ENCODE data around the gene PDE1A. TPM values are rescaled to one million over a fixed set of nuclear protein-coding genes. Genes with fewer than 3 reads are reported as not detected.

The PDE1A gene
- total RNA-seq, 2 donors from 2014 or later = 0.31 TPM; not detected in 1

DNA sequence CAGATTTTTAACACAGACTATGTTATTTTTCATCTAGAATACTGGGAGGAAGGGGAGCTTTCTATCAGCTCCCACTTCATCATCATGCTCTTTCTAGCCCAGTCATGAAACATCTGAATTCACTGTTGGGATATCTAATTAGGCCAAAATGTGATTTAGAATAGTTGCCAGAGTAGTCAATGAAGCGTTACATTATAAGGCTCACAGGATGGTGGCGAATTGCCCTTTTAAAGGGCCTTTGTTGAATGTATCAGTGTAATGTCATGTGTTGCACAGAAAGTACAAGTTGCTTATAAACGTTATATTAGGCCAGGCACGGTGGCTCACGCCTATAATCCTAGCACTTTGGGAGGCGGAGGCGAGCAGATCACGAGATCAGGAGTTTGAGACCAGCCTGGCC, 45.6 kb downstream of the PDE1A start:
- H3K4me1 Mint-ChIP-seq = no peaks in the 10 kb centered on the region
- Histone ChIP-seq H3K9ac (ENCODE audit: extremely low read depth, low read length, poor library complexity, severe bottlenecking) (no peak overlapping the region), H3K27ac (ENCODE audit: low read depth, low read length) (no peak overlapping the region), H3K4me1 (ENCODE audit: control insufficient read depth, insufficient read depth, low read length) (no peaks in the 10 kb centered on the region), H3K9me3 (ENCODE audit: control insufficient read depth, low read length) (peaks cover 10% of the 10 kb centered on the region), H3K36me3 (ENCODE audit: control insufficient read depth, insufficient read depth, low read length) (no peaks in the 10 kb centered on the region), H3K27me3 (ENCODE audit: control insufficient read depth, insufficient read depth, low read length, poor library complexity, severe bottlenecking) (no peaks in the 10 kb centered on the region), H3K4me3 (ENCODE audit: low read length) (no peak overlapping the region)
- TF ChIP-seq, protein P1, sequence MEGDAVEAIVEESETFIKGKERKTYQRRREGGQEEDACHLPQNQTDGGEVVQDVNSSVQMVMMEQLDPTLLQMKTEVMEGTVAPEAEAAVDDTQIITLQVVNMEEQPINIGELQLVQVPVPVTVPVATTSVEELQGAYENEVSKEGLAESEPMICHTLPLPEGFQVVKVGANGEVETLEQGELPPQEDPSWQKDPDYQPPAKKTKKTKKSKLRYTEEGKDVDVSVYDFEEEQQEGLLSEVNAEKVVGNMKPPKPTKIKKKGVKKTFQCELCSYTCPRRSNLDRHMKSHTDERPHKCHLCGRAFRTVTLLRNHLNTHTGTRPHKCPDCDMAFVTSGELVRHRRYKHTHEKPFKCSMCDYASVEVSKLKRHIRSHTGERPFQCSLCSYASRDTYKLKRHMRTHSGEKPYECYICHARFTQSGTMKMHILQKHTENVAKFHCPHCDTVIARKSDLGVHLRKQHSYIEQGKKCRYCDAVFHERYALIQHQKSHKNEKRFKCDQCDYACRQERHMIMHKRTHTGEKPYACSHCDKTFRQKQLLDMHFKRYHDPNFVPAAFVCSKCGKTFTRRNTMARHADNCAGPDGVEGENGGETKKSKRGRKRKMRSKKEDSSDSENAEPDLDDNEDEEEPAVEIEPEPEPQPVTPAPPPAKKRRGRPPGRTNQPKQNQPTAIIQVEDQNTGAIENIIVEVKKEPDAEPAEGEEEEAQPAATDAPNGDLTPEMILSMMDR (conservative IDR thresholded peaks at IDR 0.05) = no peak
- 92 to 98% methylated on average over 8 of the region's 8 CpGs for WGBS, 2 experiments (ENCODE audit: insufficient coverage in 1 of 2, insufficient read length in 1 of 2)
- H3K9me3 Mint-ChIP-seq = peaks cover 36% of the 10 kb centered on the region
- no peak for DNase-seq
- no peaks in the 10 kb centered on the region for H3K27me3 Mint-ChIP-seq (ENCODE audit: insufficient read depth)
- H3K27ac Mint-ChIP-seq = no peak overlapping the region
- no peaks in the 10 kb centered on the region for H3K36me3 Mint-ChIP-seq (ENCODE audit: low read depth)
- H3K4me3 Mint-ChIP-seq = no peak overlapping the region

DNA sequence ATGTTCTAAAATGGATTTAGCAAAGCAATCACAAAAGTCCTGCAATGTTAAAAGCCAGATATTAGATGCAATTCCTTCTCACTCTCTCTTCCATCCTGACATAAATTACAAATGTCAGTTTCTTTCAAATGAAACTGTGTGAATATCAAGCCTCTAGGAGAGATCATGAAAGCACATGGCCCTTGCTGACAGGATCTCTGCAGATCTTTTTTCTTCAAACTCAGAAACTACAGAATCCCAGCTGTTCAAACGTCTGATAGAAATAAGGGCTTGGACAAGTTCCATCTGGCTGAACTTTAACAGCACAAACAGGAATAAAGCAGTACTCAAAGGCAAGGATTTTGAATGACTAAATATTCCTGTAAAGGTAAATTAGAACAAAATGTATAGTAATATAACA, 47.6 kb downstream of the PDE1A start:
- H3K9ac ChIP-seq (ENCODE audit: extremely low read depth, low read length, poor library complexity, severe bottlenecking) = no peak overlapping the region
- no peak overlapping the region for H3K4me3 Mint-ChIP-seq
- no peaks in the 10 kb centered on the region for H3K36me3 ChIP-seq (ENCODE audit: control insufficient read depth, insufficient read depth, low read length)
- H3K27ac ChIP-seq (ENCODE audit: low read depth, low read length) = no peak overlapping the region
- H3K27me3 Mint-ChIP-seq (ENCODE audit: insufficient read depth) = no peaks in the 10 kb centered on the region
- peaks cover 34% of the 10 kb centered on the region for H3K9me3 Mint-ChIP-seq
- WGBS, 2 experiments (ENCODE audit: insufficient coverage in 1 of 2, insufficient read length in 1 of 2) = 74% methylated on average over 1 of the region's 1 CpG; no CpG with 5 or more reads in 1 of the 2 experiments
- TF ChIP-seq, protein P1 (conservative IDR thresholded peaks at IDR 0.05) = no peak
- no peaks in the 10 kb centered on the region for H3K4me1 ChIP-seq (ENCODE audit: control insufficient read depth, insufficient read depth, low read length)
- no peaks in the 10 kb centered on the region for H3K36me3 Mint-ChIP-seq (ENCODE audit: low read depth)
- H3K27me3 ChIP-seq (ENCODE audit: control insufficient read depth, insufficient read depth, low read length, poor library complexity, severe bottlenecking) = no peaks in the 10 kb centered on the region
- no peak overlapping the region for H3K27ac Mint-ChIP-seq
- no peak for DNase-seq
- no peaks in the 10 kb centered on the region for H3K4me1 Mint-ChIP-seq
- peaks cover 3% of the 10 kb centered on the region for H3K9me3 ChIP-seq (ENCODE audit: control insufficient read depth, low read length)
- no peak overlapping the region for H3K4me3 ChIP-seq (ENCODE audit: low read length)

DNA sequence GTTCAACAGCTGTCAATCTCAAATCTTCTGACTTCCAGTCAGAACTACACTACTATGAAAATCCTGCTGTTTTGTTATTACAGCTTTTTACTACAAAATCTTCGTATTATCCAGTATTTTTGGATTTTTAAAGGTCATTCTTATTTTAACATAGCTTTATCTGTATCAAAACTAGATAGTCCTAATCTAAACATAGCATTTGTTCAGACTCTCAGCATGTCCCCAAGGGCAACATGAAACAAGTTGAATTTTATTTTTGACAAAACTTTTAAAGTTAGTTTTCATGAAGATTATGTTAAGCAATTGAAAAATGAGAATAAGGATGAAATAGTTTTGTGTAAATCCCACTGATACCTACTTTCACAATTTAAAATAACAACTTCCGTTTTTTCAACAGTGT, 48.1 kb downstream of the PDE1A start:
- Histone ChIP-seq H3K9me3 (ENCODE audit: control insufficient read depth, low read length) (peaks cover 3% of the 10 kb centered on the region), H3K36me3 (ENCODE audit: control insufficient read depth, insufficient read depth, low read length) (no peaks in the 10 kb centered on the region), H3K9ac (ENCODE audit: extremely low read depth, low read length, poor library complexity, severe bottlenecking) (no peak overlapping the region), H3K4me1 (ENCODE audit: control insufficient read depth, insufficient read depth, low read length) (no peaks in the 10 kb centered on the region), H3K27me3 (ENCODE audit: control insufficient read depth, insufficient read depth, low read length, poor library complexity, severe bottlenecking) (no peaks in the 10 kb centered on the region), H3K27ac (ENCODE audit: low read depth, low read length) (no peak overlapping the region), H3K4me3 (ENCODE audit: low read length) (no peak overlapping the region)
- Mint-ChIP-seq H3K4me1 (no peaks in the 10 kb centered on the region), H3K36me3 (ENCODE audit: low read depth) (no peaks in the 10 kb centered on the region), H3K27ac (no peak overlapping the region), H3K9me3 (peaks cover 29% of the 10 kb centered on the region), H3K4me3 (no peak overlapping the region), H3K27me3 (ENCODE audit: insufficient read depth) (no peaks in the 10 kb centered on the region)
- DNase-seq = no peak
- 93 to 100% methylated on average over 1 to 2 of the region's 2 CpGs for WGBS, 2 experiments (ENCODE audit: insufficient coverage in 1 of 2, insufficient read length in 1 of 2)
- TF ChIP-seq, protein P1 (conservative IDR thresholded peaks at IDR 0.05) = no peak
